Epithelial cell of esophagus (primary cell): ENCODE measurements around the gene REC8.
A peak's percentile ranks its signal among the peaks of the same experiment; 100 is the strongest.
"Not testable (repeated sequence)": the region's sequence is repeated elsewhere in the genome, so short reads cannot be mapped to it uniquely, and the experiment has no call there.

Experiments used
- DNase-seq: peaks from one replicate; pipeline ENCODE4 v3.0.0; 2010; ENCODE audit warnings: low read depth
- H3K4me3 ChIP-seq: 2 replicates; pipeline ENCODE4 v1.5.1; 2011; ENCODE audit warnings: mild to moderate bottlenecking, low read length, control low read depth
- TF ChIP-seq, protein P1 (sequence below): IDR thresholded peaks from 2 replicates; pipeline ENCODE4 v1.5.1; 2011; ENCODE audit warnings: low read depth, mild to moderate bottlenecking, low read length, control low read depth, inconsistent platforms; ENCODE audit not compliant: insufficient read depth; ENCODE audit errors: missing control alignments

Gene REC8

DNA sequence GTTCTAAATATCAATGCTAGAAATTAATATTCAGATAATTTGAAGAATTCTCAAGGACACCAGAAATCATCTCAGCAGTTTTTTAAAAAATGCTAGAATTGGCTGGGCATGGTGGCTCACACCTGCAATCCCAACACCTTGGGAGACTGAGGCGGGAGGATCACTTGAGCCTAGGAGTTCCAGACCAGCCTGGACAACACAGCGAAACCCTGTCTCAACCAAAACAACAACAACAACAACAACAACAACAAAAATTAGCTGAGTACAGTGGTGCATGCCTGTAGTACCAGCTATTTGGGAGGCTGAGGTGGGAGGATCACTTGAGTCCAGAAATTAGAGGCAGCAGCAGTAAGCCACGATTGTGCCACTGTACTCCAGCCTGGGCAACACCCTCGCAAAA, 47.2 kb downstream of the REC8 start:
- TF ChIP-seq, protein P1, sequence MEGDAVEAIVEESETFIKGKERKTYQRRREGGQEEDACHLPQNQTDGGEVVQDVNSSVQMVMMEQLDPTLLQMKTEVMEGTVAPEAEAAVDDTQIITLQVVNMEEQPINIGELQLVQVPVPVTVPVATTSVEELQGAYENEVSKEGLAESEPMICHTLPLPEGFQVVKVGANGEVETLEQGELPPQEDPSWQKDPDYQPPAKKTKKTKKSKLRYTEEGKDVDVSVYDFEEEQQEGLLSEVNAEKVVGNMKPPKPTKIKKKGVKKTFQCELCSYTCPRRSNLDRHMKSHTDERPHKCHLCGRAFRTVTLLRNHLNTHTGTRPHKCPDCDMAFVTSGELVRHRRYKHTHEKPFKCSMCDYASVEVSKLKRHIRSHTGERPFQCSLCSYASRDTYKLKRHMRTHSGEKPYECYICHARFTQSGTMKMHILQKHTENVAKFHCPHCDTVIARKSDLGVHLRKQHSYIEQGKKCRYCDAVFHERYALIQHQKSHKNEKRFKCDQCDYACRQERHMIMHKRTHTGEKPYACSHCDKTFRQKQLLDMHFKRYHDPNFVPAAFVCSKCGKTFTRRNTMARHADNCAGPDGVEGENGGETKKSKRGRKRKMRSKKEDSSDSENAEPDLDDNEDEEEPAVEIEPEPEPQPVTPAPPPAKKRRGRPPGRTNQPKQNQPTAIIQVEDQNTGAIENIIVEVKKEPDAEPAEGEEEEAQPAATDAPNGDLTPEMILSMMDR = no peak
- DNase-seq = no peak
- no peak overlapping the region for H3K4me3 ChIP-seq

DNA sequence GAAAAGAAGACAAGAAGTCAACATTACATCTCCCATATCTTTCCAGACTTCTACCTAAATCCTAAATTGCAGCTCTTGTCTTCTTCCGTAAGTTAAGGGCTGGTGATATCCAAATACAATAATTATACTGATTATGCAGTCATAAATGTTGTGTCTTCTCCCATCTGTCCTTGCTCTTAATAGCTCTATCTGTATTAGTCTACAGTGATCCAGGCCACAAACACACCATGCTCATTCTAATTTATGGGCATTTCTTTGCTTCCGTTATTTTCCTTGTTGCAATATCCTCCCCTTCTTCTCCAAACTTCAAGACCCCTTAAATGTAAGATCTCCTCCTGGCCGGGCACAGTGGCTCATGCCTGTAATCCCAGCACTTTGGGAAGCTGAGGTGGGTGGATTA, 47.6 kb downstream of the REC8 start:
- DNase-seq = no peak
- no peak overlapping the region for H3K4me3 ChIP-seq
- TF ChIP-seq, protein P1 = no peak

DNA sequence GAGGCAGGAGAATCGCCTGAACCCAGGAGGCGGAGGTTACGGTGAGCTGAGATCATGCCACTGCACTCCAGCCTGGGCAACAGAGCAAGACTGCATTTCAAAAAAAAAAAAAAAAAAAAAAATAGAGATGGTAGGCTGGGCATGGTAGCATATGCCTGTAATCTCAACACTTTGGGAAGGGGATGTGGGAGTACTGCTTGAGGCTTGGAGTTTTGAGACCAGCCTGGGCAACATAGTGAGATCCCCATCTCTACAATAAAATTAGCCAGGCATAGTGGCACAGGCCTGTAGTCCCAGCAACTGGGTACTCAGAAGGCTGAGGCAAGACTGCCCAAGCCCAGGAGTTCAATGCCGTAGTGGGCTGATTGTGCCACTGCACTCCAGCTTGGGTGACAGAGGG, 51.1 kb downstream of the REC8 start:
- not testable (repeated sequence) for DNase-seq, H3K4me3 ChIP-seq

DNA sequence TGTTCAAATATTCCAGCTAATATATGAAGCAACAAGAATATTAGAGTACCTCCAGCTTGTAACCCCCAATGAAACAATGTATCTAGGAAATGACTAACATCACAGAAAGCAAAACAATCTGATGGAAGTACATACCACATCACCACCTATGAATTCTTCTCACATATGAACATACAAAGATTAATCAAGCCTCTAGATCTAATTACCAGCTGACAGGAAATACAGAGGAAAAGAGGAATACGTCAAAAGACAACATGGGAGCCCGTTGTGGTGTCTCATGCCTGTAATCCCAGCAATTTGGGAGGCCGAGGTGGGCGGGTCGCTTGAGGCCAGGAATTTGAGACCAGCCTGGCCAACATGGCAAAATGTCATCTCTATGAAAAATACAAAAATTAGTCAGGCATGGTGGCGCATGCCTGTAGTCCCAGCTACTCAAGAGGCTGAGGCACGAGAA, 52.8 kb downstream of the REC8 start:
- no peak overlapping the region for H3K4me3 ChIP-seq
- TF ChIP-seq, protein P1 = no peak
- DNase-seq = peak; percentile 86

DNA sequence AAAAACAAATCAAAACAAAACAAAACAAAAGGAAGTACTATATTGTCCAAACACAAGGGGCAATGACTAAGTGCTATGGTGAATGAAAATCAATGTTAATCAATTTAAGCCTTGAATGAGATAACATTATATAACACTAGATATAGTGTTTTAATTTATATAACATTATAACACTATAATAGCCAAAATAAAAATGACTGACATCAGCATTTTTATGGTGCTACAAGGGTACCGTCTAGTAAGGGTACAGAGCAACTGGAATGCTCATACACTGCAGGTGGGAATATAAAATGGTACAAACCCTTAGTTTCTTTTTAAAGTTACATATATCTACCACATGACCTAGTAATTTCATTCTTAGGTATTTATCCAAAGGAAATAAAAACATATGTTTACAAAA, 54.6 kb downstream of the REC8 start:
- no peak overlapping the region for H3K4me3 ChIP-seq
- no peak for DNase-seq
- TF ChIP-seq, protein P1 = no peak

- no peak for DNase-seq
- TF ChIP-seq, protein P1 = no peak
- H3K4me3 ChIP-seq = no peak overlapping the region
Measured at GRCh38 chr14:24228902-24229301, 57.0 kb downstream of the REC8 start.
